ENCODE data around the gene PPHLN1. TPM values are rescaled to one million over a fixed set of nuclear protein-coding genes. Genes with fewer than 3 reads are reported as not detected.

PPHLN1 gene
- total RNA-seq, 2 donors from 2014 or later = 56.9 to 63.1 TPM

- Mint-ChIP-seq H3K9me3 (no peaks in the 10 kb centered on the region), H3K27me3 (ENCODE audit: low read depth) (no peaks in the 10 kb centered on the region), H3K36me3 (ENCODE audit: insufficient read depth in 2 of 2) (peaks cover 0 to 13% of the 10 kb centered on the region in 2 donors), H3K4me3 (no peak overlapping the region), H3K4me1 (ENCODE audit: low read depth) (no peaks in the 10 kb centered on the region), H3K27ac (peak overlapping the region; percentile 14)
- DNase-seq (no peak), ATAC-seq (replicated peaks in 1 of 2) (no peak)
Observed at GRCh38 chr12:42396473-42397259, 70.7 kb downstream of the PPHLN1 start.

GRCh38 chr12:42402821-42403411, 76.9 kb downstream of the PPHLN1 start:
- Mint-ChIP-seq H3K27me3 (ENCODE audit: low read depth) (no peaks in the 10 kb centered on the region), H3K27ac (peak overlapping the region; percentile 24), H3K4me1 (ENCODE audit: low read depth) (peaks cover 5% of the 10 kb centered on the region), H3K36me3 (ENCODE audit: insufficient read depth in 2 of 2) (peaks cover 4 to 19% of the 10 kb centered on the region in 2 donors), H3K4me3 (no peak overlapping the region), H3K9me3 (no peaks in the 10 kb centered on the region)
- no peak for ATAC-seq (replicated peaks in 1 of 2)
- no peak for DNase-seq

GRCh38 chr12:42407306-42407705, 81.3 kb downstream of the PPHLN1 start:
- Mint-ChIP-seq H3K4me3 (no peak overlapping the region), H3K9me3 (no peaks in the 10 kb centered on the region), H3K4me1 (ENCODE audit: low read depth) (peaks cover 5% of the 10 kb centered on the region), H3K27me3 (ENCODE audit: low read depth) (no peaks in the 10 kb centered on the region), H3K36me3 (ENCODE audit: insufficient read depth in 2 of 2) (peaks cover 6 to 13% of the 10 kb centered on the region in 2 donors), H3K27ac (peak overlapping the region; percentile 33)
- DNase-seq = no peak
- no peak for ATAC-seq (replicated peaks in 1 of 2)

- Mint-ChIP-seq H3K27ac (no peak overlapping the region), H3K9me3 (no peaks in the 10 kb centered on the region), H3K4me1 (ENCODE audit: low read depth) (peaks cover 10% of the 10 kb centered on the region), H3K27me3 (ENCODE audit: low read depth) (no peaks in the 10 kb centered on the region), H3K36me3 (ENCODE audit: insufficient read depth in 2 of 2) (peaks cover 6 to 15% of the 10 kb centered on the region in 2 donors), H3K4me3 (no peak overlapping the region)
- ATAC-seq (replicated peaks in 1 of 2) (no peak), DNase-seq (no peak)
Observed at GRCh38 chr12:42409471-42409870, 83.5 kb downstream of the PPHLN1 start.

- DNase-seq (no peak), ATAC-seq (replicated peaks in 1 of 2) (no peak)
- Mint-ChIP-seq H3K27me3 (ENCODE audit: low read depth) (no peaks in the 10 kb centered on the region), H3K9me3 (no peaks in the 10 kb centered on the region), H3K4me1 (ENCODE audit: low read depth) (peaks cover 5% of the 10 kb centered on the region), H3K4me3 (no peak overlapping the region), H3K36me3 (ENCODE audit: insufficient read depth in 2 of 2) (peaks cover 5 to 15% of the 10 kb centered on the region in 2 donors), H3K27ac (no peak overlapping the region)
Observed at GRCh38 chr12:42410340-42410739, 84.4 kb downstream of the PPHLN1 start.

- DNase-seq (no peak), ATAC-seq (replicated peaks in 1 of 2) (no peak)
- Mint-ChIP-seq H3K36me3 (ENCODE audit: insufficient read depth in 2 of 2) (peaks cover 3 to 4% of the 10 kb centered on the region in 2 donors), H3K4me3 (no peak overlapping the region), H3K9me3 (no peaks in the 10 kb centered on the region), H3K27ac (no peak overlapping the region), H3K27me3 (ENCODE audit: low read depth) (no peaks in the 10 kb centered on the region), H3K4me1 (ENCODE audit: low read depth) (peaks cover 16% of the 10 kb centered on the region)
Observed at GRCh38 chr12:42420395-42420794, 94.4 kb downstream of the PPHLN1 start.

- Mint-ChIP-seq H3K9me3 (no peaks in the 10 kb centered on the region), H3K36me3 (ENCODE audit: insufficient read depth in 2 of 2) (peaks cover 0 to 3% of the 10 kb centered on the region in 2 donors), H3K27ac (peak overlapping the region; percentile 3), H3K27me3 (ENCODE audit: low read depth) (no peaks in the 10 kb centered on the region), H3K4me1 (ENCODE audit: low read depth) (peaks cover 28% of the 10 kb centered on the region), H3K4me3 (no peak overlapping the region)
- ATAC-seq (replicated peaks in 1 of 2) = peak in 1 of 2 donors; percentile 84
- no peak for DNase-seq
Observed at GRCh38 chr12:42421844-42422779, 96.1 kb downstream of the PPHLN1 start.

- H3K4me1 Mint-ChIP-seq (ENCODE audit: low read depth) = peaks cover 28% of the 10 kb centered on the region
- no peak for ATAC-seq (replicated peaks in 1 of 2)
Observed at GRCh38 chr12:42422785-42423184, 96.8 kb downstream of the PPHLN1 start.

GRCh38 chr12:42426746-42427145, 100.8 kb downstream of the PPHLN1 start:
- Mint-ChIP-seq H3K9me3 (no peaks in the 10 kb centered on the region), H3K27me3 (ENCODE audit: low read depth) (no peaks in the 10 kb centered on the region), H3K4me3 (no peak overlapping the region), H3K27ac (no peak overlapping the region), H3K4me1 (ENCODE audit: low read depth) (peaks cover 12% of the 10 kb centered on the region), H3K36me3 (ENCODE audit: insufficient read depth in 2 of 2) (peaks cover 4 to 13% of the 10 kb centered on the region in 2 donors)
- peak in 1 of 2 donors; percentile 79 for ATAC-seq (replicated peaks in 1 of 2)
- DNase-seq = peak in 1 of 2 donors; percentile 19

More at GRCh38 chr12:42422785-42423184, 96.8 kb downstream of the PPHLN1 start:
- H3K27me3 Mint-ChIP-seq (ENCODE audit: low read depth) = no peaks in the 10 kb centered on the region
- no peak for DNase-seq
- no peak overlapping the region for H3K4me3 Mint-ChIP-seq
- H3K36me3 Mint-ChIP-seq (ENCODE audit: insufficient read depth in 2 of 2) = peaks cover 0 to 7% of the 10 kb centered on the region in 2 donors
- no peak overlapping the region for H3K27ac Mint-ChIP-seq
- H3K9me3 Mint-ChIP-seq = no peaks in the 10 kb centered on the region

- no peak overlapping the region for H3K4me3 Mint-ChIP-seq
- H3K27me3 Mint-ChIP-seq (ENCODE audit: low read depth) = no peaks in the 10 kb centered on the region
- ATAC-seq (replicated peaks in 1 of 2) (no peak), DNase-seq (no peak)
- H3K27ac Mint-ChIP-seq = no peak overlapping the region
- H3K9me3 Mint-ChIP-seq = no peaks in the 10 kb centered on the region
- peaks cover 9 to 24% of the 10 kb centered on the region in 2 donors for H3K36me3 Mint-ChIP-seq (ENCODE audit: insufficient read depth in 2 of 2)
- H3K4me1 Mint-ChIP-seq (ENCODE audit: low read depth) = peaks cover 11% of the 10 kb centered on the region
Observed at GRCh38 chr12:42428850-42429249, 102.9 kb downstream of the PPHLN1 start.

GRCh38 chr12:42432517-42433140, 106.7 kb downstream of the PPHLN1 start:
- Mint-ChIP-seq H3K27ac (no peak overlapping the region), H3K4me1 (ENCODE audit: low read depth) (no peaks in the 10 kb centered on the region), H3K4me3 (no peak overlapping the region), H3K9me3 (no peaks in the 10 kb centered on the region), H3K36me3 (ENCODE audit: insufficient read depth in 2 of 2) (peaks cover 9 to 22% of the 10 kb centered on the region in 2 donors), H3K27me3 (ENCODE audit: low read depth) (no peaks in the 10 kb centered on the region)
- DNase-seq (no peak), ATAC-seq (replicated peaks in 1 of 2) (no peak)

- Mint-ChIP-seq H3K27ac (no peak overlapping the region), H3K36me3 (ENCODE audit: insufficient read depth in 2 of 2) (peaks cover 5 to 34% of the 10 kb centered on the region in 2 donors), H3K9me3 (no peaks in the 10 kb centered on the region), H3K4me1 (ENCODE audit: low read depth) (no peaks in the 10 kb centered on the region), H3K4me3 (no peak overlapping the region), H3K27me3 (ENCODE audit: low read depth) (no peaks in the 10 kb centered on the region)
- DNase-seq (no peak), ATAC-seq (replicated peaks in 1 of 2) (no peak)
Observed at GRCh38 chr12:42440608-42441007, 114.6 kb downstream of the PPHLN1 start.
